ENCODE data around the gene ENOSF1. TPM values are rescaled to one million over a fixed set of nuclear protein-coding genes. Genes with fewer than 3 reads are reported as not detected.
A peak's percentile ranks its signal among the peaks of the same experiment; 100 is the strongest.

ENOSF1 gene
- total and polyA plus RNA-seq, 2 of the 13 experiments (the other 11 are each of a cell fraction or from before 2014, with no cell fraction given) = 37.6 to 40.1 TPM

DNA sequence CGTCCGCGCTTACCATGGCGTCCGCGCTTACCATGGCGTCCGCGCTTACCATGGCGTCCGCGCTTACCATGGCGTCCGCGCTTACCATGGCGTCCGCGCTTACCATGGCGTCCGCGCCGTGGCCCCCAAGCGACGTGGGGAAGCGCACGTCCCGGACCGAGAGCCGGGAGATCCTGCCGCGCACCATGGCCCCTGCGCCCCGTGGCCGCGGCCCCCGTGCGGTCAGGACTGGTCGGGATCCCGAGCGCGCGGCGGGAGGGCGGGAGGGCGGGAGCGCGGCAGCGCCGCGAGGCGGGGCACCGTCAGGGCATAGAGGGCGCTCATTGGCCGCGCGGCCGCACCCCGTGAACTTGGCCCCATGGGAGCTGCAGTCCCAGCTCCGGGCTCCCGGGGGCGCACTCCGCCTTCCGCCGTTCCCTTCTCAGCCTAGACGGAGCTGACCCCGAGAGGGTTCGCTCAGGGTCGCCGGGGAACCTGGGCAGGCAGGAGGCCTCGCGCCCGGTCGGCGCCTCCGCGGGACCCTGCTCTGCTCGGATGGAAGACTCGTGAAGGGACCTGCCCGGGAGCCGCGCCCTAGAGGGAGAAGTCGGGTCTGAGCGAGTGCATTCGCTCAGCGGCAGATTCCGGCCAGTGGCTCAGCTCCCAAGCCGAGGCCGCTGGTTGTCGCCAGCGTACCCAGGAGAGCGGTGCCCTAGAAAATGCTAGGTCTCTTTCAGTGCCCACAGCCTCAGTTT is at the start of gene ENOSF1 (continued):
- TF ChIP-seq ZNF260 (CRISPR knock-in tag; IDR thresholded peaks at IDR 0.05; ENCODE audit: borderline replicate concordance, low read depth) (no peak), ARNT2 (CRISPR knock-in tag; IDR thresholded peaks at IDR 0.05; ENCODE audit: low read depth) (peak; percentile 91), ZNF124 (CRISPR knock-in tag; IDR thresholded peaks at IDR 0.05) (no peak), ARHGAP35 (CRISPR knock-in tag; IDR thresholded peaks at IDR 0.05; ENCODE audit: borderline replicate concordance) (no peak), TFAP4 (IDR thresholded peaks at IDR 0.05; ENCODE audit: borderline replicate concordance, low read depth) (no peak), MTF1 (CRISPR knock-in tag; IDR thresholded peaks at IDR 0.05) (no peak), ZNF20 (CRISPR knock-in tag; IDR thresholded peaks at IDR 0.05) (no peak), ATRX (CRISPR knock-in tag; IDR thresholded peaks at IDR 0.05; ENCODE audit: borderline replicate concordance) (no peak), RBAK (CRISPR knock-in tag; IDR thresholded peaks at IDR 0.05) (no peak), DPF2 (CRISPR knock-in tag; IDR thresholded peaks at IDR 0.05; ENCODE audit: borderline replicate concordance, low read depth) (no peak), RNF2 (conservative IDR thresholded peaks at IDR 0.05; ENCODE audit: low read depth) (no peak), NFIB (CRISPR knock-in tag; IDR thresholded peaks at IDR 0.05; ENCODE audit: borderline replicate concordance) (peak; percentile 100), GPN1 (CRISPR knock-in tag; IDR thresholded peaks at IDR 0.05; ENCODE audit: borderline replicate concordance) (no peak), SKIL (CRISPR knock-in tag; IDR thresholded peaks at IDR 0.05; ENCODE audit: borderline replicate concordance) (no peak), SSRP1 (CRISPR knock-in tag; IDR thresholded peaks at IDR 0.05) (no peak), JUND (CRISPR knock-in tag; IDR thresholded peaks at IDR 0.05) (0 out of 2 replicates have a peak, but pooled peaks have one; percentile 48), ZNF691 (CRISPR knock-in tag; IDR thresholded peaks at IDR 0.05; ENCODE audit: borderline replicate concordance, low read depth) (peak; percentile 49; the same call in 1 of the 2 replicates), ZNF567 (CRISPR knock-in tag; IDR thresholded peaks at IDR 0.05; ENCODE audit: borderline replicate concordance) (peak; percentile 77; the same call in 1 of the 2 replicates), MAZ (IDR thresholded peaks at IDR 0.05; ENCODE audit: borderline replicate concordance, low read depth, low read length) (no peak), MAZ (CRISPR knock-in tag; IDR thresholded peaks at IDR 0.05; ENCODE audit: low read depth) (peak; percentile 71; the same call in 1 of the 2 replicates), ZNF441 (CRISPR knock-in tag; IDR thresholded peaks at IDR 0.05; ENCODE audit: borderline replicate concordance) (peak; percentile 80), EEA1 (CRISPR knock-in tag; IDR thresholded peaks at IDR 0.05; ENCODE audit: borderline replicate concordance) (peak; percentile 97)
- TF ChIP-seq, protein P1, sequence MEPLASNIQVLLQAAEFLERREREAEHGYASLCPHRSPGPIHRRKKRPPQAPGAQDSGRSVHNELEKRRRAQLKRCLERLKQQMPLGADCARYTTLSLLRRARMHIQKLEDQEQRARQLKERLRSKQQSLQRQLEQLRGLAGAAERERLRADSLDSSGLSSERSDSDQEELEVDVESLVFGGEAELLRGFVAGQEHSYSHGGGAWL (CRISPR knock-in tag; IDR thresholded peaks at IDR 0.05) = peak; percentile 50
- TF ChIP-seq, protein P2, sequence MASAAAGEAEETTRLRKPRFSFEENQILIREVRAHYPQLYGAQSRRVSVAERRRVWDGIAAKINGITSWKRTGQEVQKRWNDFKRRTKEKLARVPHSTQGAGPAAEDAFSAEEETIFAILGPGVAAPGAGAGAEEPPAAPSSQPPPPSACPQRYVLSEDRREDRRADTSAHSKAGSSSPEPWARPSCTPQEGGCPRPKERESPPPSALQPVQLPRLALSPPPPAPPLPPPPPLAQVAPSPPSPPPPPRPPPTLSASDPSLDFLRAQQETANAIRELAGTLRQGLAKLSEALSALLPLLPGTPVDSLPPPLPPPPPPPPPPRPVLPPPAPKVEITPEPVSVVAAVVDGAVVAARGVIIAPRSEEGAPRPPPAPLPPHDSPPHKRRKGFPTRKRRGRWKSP (CRISPR knock-in tag; IDR thresholded peaks at IDR 0.05) = peak; percentile 77; the same call in 1 of the 2 replicates

All from HepG2 (cell line).